ENCODE results near the gene KRT81.
"Not testable (repeated sequence)": the region's sequence is repeated elsewhere in the genome, so short reads cannot be mapped to it uniquely, and the experiment has no call there.

GRCh38 chr12:52286857-52287785 is 4.2 kb downstream of the KRT81 start:
- not testable (repeated sequence) for TF ChIP-seq CTCF, EP300, POLR2A (IDR thresholded peaks at IDR 0.05)
